GM10248 (cell line): Measurements from ENCODE around the gene THBS3.
A peak's percentile ranks its signal among the peaks of the same experiment; 100 is the strongest.

Experiments
- CTCF ChIA-PET: fragments of 300-600 bp; sonication (Branson Sonifier 250); formaldehyde crosslinking; extraction: SDS; loops from one replicate; lab custom pipeline; 2021; ENCODE audit warnings: antibody characterized with exemption; lab: Yijun Ruan, JAX
- POLR2A ChIA-PET: fragments of 350-650 bp; sonication (Branson Sonifier 250); formaldehyde crosslinking; extraction: SDS; loops from one replicate; lab custom pipeline; 2020; ENCODE audit warnings: antibody characterized with exemption; lab: Yijun Ruan, JAX
- DNase-seq: peaks from one replicate; pipeline ENCODE4 v3.0.0; 2012; ENCODE audit errors: extremely low spot score
- TF ChIP-seq, protein P1 (sequence below): IDR thresholded peaks from 2 replicates; pipeline ENCODE4 v1.5.1; 2012; ENCODE audit warnings: mild to moderate bottlenecking, low read depth; ENCODE audit errors: extremely low read depth, missing control alignments, control extremely low read depth

Gene THBS3

GRCh38 chr1:155186794-155187455 is 20.8 kb downstream of the THBS3 start:
- DNase-seq, result no peak
- POLR2A ChIA-PET, result no interaction called here
- CTCF ChIA-PET, result interaction anchor here (1.3 to 3.8 kb wide), 4 partner anchors 10 to 95 kb away, joined by 3 to 27 read pairs (median 10); partner anchors contain the start of gene TRIM46
- TF ChIP-seq, protein P1, sequence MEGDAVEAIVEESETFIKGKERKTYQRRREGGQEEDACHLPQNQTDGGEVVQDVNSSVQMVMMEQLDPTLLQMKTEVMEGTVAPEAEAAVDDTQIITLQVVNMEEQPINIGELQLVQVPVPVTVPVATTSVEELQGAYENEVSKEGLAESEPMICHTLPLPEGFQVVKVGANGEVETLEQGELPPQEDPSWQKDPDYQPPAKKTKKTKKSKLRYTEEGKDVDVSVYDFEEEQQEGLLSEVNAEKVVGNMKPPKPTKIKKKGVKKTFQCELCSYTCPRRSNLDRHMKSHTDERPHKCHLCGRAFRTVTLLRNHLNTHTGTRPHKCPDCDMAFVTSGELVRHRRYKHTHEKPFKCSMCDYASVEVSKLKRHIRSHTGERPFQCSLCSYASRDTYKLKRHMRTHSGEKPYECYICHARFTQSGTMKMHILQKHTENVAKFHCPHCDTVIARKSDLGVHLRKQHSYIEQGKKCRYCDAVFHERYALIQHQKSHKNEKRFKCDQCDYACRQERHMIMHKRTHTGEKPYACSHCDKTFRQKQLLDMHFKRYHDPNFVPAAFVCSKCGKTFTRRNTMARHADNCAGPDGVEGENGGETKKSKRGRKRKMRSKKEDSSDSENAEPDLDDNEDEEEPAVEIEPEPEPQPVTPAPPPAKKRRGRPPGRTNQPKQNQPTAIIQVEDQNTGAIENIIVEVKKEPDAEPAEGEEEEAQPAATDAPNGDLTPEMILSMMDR, result no peak

DNA sequence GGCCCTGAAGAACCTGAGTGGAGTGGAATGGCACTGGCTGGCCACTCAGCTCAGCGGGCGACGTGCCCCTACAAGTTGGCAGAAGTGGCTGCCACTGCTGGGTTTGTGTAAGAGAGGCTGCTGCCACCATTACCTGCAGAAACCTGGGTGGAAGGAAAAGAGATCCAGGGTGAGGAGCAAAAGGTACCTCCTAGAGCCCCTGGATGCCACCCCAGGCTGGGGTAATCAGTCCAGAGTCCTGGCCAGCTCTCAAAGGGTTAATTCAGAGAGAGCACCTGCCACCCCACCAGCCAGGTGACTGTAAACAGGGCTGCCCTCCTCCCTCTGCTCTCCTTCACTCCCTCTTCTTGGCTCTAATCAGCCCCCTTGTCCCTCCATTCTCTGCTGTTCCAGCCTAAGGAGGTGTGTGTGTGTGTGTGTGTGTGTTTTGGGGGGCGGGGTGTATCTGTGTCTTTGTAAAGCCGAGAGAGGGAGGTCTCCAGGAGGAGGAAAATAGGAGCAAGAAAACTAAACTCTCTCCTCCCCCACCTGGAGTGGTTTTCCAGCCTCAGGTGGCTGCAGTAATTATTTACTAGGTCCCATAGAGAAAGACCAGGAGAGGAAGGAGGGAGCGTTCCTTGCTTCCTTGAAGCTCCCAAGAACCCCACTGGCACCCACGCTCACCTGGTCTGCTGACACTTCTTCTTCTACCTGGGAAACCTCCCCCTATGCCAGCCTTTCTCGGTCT is 21.5 kb downstream of the THBS3 start:
- TF ChIP-seq, protein P1, result no peak
- no peak for DNase-seq
- ChIA-PET POLR2A (interaction anchor here (0.6 kb wide), 1 partner anchor 321 kb away, joined by 5 read pairs; no protein-coding TSS in a partner anchor), CTCF (interaction anchor here (1.1 to 4.2 kb wide), 9 partner anchors 8 to 95 kb away, joined by 3 to 42 read pairs (median 8); partner anchors contain the start of genes KRTCAP2, THBS3 and TRIM46)

DNA sequence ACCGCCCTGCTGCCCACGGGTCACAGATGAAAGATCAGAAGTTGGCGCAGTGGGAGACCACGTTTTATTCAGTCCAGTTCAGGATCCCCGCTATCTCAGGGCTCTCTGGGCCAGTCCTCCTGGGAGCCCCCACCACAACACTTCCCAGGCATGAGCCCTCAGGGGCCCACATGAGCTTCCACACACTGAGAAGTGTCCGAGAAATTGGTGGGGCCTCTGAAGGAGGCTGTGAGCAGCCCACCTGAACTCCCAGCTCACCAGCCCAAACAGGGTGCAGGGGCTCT is 22.0 kb downstream of the THBS3 start:
- ChIA-PET POLR2A (interaction anchor here (0.6 kb wide), 1 partner anchor 320 kb away, joined by 5 read pairs; no protein-coding TSS in a partner anchor), CTCF (interaction anchor here (1.0 to 4.2 kb wide), 9 partner anchors 8 to 94 kb away, joined by 3 to 42 read pairs (median 8); partner anchors contain the start of genes KRTCAP2, THBS3 and TRIM46)
- TF ChIP-seq, protein P1, result no peak
- DNase-seq, result no peak

- TF ChIP-seq, protein P1, result no peak
- peak; percentile 87 for DNase-seq
- CTCF ChIA-PET, result interaction anchor here (1.0 to 4.2 kb wide), 9 partner anchors 8 to 94 kb away, joined by 3 to 42 read pairs (median 8); partner anchors contain the start of genes KRTCAP2, THBS3 and TRIM46
- POLR2A ChIA-PET, result interaction anchor here (0.6 kb wide), 1 partner anchor 20 kb away, joined by 3 read pairs; no protein-coding TSS in a partner anchor
These were observed 22.6 kb downstream of the THBS3 start for GRCh38 chr1:155184835-155185782.

DNA sequence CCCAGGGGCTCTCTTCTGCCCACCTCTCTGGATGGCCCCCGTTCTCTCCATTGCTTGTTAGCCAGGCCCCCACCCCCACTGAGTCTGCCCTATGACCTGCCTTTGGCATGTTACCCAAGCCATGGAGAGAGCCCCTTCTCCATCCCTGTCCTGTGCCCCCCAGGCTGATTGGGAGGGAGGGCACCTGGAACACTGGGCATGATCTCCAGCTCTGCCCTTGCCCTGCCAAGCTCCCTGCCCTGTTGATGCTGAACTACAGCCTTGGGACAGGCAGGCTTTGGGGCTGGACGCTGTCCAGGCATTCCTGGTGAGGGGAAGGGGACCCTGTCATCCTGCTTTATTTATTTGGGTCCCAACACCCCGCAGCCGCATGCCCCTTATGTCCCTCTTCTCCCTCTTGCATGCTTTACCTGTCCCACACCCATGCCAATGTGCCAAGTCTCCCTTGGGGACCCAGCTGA is 23.3 kb downstream of the THBS3 start:
- TF ChIP-seq, protein P1, result no peak
- CTCF ChIA-PET, result interaction anchor here (2.7 to 4.2 kb wide), 4 partner anchors 9 to 93 kb away, joined by 8 to 42 read pairs (median 24); partner anchors contain the start of genes KRTCAP2 and TRIM46
- POLR2A ChIA-PET, result interaction anchor here (0.6 kb wide), 1 partner anchor 19 kb away, joined by 3 read pairs; no protein-coding TSS in a partner anchor
- no peak for DNase-seq

GRCh38 chr1:155183775-155184221 is 23.9 kb downstream of the THBS3 start:
- POLR2A ChIA-PET, result no interaction called here
- CTCF ChIA-PET, result interaction anchor here (2.7 to 4.2 kb wide), 4 partner anchors 9 to 92 kb away, joined by 8 to 42 read pairs (median 24); partner anchors contain the start of genes KRTCAP2 and TRIM46
- DNase-seq, result no peak
- TF ChIP-seq, protein P1, result no peak
